Kasumi-1 (cell line): ENCODE data around the gene CLEC5A.
A peak's percentile ranks its signal among the peaks of the same experiment; 100 is the strongest.
"Not testable (repeated sequence)": the region's sequence is repeated elsewhere in the genome, so short reads cannot be mapped to it uniquely, and the experiment has no call there.

Experiments
- DNase-seq, 2 experiments: peaks; one replicate each; lab custom pipeline; 2025; lab: John Stamatoyannopoulos, UW

The CLEC5A gene

GRCh38 chr7:141946796-141947195, at the start of gene CLEC5A:
CLEC5A (minus strand) TSS chr7:141946974; CDS start chr7:141946292, 682 bp downstream.
- peak; percentile 68 to 81 for DNase-seq

GRCh38 chr7:141993354-141993753, 46.6 kb upstream of the CLEC5A start:
- no peak for DNase-seq

GRCh38 chr7:141992688-141993087, 45.9 kb upstream of the CLEC5A start:
- DNase-seq: no peak

GRCh38 chr7:141992156-141992555, 45.4 kb upstream of the CLEC5A start:
- DNase-seq: peak; percentile 86 to 87

GRCh38 chr7:141991140-141991539, 44.4 kb upstream of the CLEC5A start:
- peak; percentile 23 to 24 for DNase-seq

- peak in 1 of 2 experiments; percentile 5 for DNase-seq
These were observed 43.4 kb upstream of the CLEC5A start for GRCh38 chr7:141990011-141990725.

- not testable (repeated sequence) for DNase-seq
These were observed 41.0 kb upstream of the CLEC5A start for GRCh38 chr7:141987803-141988202.

- DNase-seq: no peak
These were observed 40.1 kb upstream of the CLEC5A start for GRCh38 chr7:141986923-141987322.

GRCh38 chr7:141985926-141986325, 39.2 kb upstream of the CLEC5A start:
- DNase-seq: not testable (repeated sequence)

- peak; percentile 96 to 98 for DNase-seq
These were observed 32.8 kb upstream of the CLEC5A start for GRCh38 chr7:141979568-141979967.

- no peak for DNase-seq
These were observed 31.6 kb upstream of the CLEC5A start for GRCh38 chr7:141978351-141978750.

GRCh38 chr7:141976524-141977245, 29.9 kb upstream of the CLEC5A start:
- no peak for DNase-seq

GRCh38 chr7:141975806-141976523, 29.2 kb upstream of the CLEC5A start:
- peak; percentile 74 to 87 for DNase-seq

- DNase-seq: peak; percentile 36 to 52
These were observed 28.1 kb upstream of the CLEC5A start for GRCh38 chr7:141974831-141975230.

- no peak for DNase-seq
These were observed 26.9 kb upstream of the CLEC5A start, which contains the start of gene TAS2R38 for GRCh38 chr7:141973673-141974072. TAS2R38 (minus strand) TSS chr7:141973773; CDS start chr7:141973689, 84 bp downstream.

GRCh38 chr7:141960687-141961422, 14.1 kb upstream of the CLEC5A start:
- peak; percentile 84 for DNase-seq

- peak; percentile 96 to 97 for DNase-seq
These were observed 9.3 kb upstream of the CLEC5A start for GRCh38 chr7:141956084-141956483.

- no peak for DNase-seq
These were observed 7.6 kb upstream of the CLEC5A start for GRCh38 chr7:141954334-141954733.

GRCh38 chr7:141952461-141952860, 5.7 kb upstream of the CLEC5A start:
- DNase-seq: no peak

- peak in 1 of 2 experiments; percentile 21 for DNase-seq
These were observed 4.0 kb upstream of the CLEC5A start for GRCh38 chr7:141950806-141951205.

GRCh38 chr7:141949911-141950310, 3.1 kb upstream of the CLEC5A start:
- DNase-seq: no peak

- DNase-seq: no peak
These were observed 2.7 kb upstream of the CLEC5A start for GRCh38 chr7:141949451-141949850.
